Breast epithelium (tissue), 3 donors: Measurements from ENCODE around the gene SLC30A1.

Source experiments
- POLR2A ChIP-seq: fragments of 450-650 bp; IDR thresholded peaks from one replicate; pipeline ENCODE4 v1.6.1; 2016; ENCODE audit warnings: antibody characterized with exemption, mild to moderate bottlenecking, moderate library complexity
- POLR2AphosphoS5 ChIP-seq, 3 donors: sonication (generic); formaldehyde crosslinking; IDR thresholded peaks; one replicate each; pipeline ENCODE4 v1.6.1; 2017; ENCODE audit warnings: antibody characterized with exemption in 3 of 3
- TF ChIP-seq, protein P1 (sequence below), 3 donors: fragments of 450-650 bp; IDR thresholded peaks; one replicate each; pipeline ENCODE4 v1.5.1; 2016 to 2017; ENCODE audit warnings: antibody characterized with exemption in 3 of 3, mild to moderate bottlenecking in 3 of 3, moderate library complexity in 3 of 3

DNA sequence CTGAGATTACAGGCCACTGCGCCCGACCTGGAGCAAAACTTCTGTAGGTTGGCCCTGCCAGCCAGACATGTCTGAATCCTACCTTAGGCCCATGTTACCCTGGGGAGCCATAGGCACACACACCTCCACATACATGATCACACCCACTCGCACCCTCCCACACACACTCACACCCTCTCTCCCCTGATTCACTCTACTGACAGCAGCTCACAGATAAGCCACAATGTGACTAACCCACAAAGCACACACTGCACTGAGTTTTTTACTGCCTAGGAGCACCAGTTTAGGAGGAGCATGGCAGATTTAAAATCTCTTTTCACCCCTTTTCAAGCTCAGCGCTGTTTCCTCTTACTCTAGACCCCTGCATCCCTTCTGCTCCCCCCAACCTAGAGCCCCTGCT lies 41.7 kb downstream of the SLC30A1 start:
- TF ChIP-seq, protein P1, sequence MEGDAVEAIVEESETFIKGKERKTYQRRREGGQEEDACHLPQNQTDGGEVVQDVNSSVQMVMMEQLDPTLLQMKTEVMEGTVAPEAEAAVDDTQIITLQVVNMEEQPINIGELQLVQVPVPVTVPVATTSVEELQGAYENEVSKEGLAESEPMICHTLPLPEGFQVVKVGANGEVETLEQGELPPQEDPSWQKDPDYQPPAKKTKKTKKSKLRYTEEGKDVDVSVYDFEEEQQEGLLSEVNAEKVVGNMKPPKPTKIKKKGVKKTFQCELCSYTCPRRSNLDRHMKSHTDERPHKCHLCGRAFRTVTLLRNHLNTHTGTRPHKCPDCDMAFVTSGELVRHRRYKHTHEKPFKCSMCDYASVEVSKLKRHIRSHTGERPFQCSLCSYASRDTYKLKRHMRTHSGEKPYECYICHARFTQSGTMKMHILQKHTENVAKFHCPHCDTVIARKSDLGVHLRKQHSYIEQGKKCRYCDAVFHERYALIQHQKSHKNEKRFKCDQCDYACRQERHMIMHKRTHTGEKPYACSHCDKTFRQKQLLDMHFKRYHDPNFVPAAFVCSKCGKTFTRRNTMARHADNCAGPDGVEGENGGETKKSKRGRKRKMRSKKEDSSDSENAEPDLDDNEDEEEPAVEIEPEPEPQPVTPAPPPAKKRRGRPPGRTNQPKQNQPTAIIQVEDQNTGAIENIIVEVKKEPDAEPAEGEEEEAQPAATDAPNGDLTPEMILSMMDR (IDR thresholded peaks at IDR 0.05), result no peak
- TF ChIP-seq POLR2AphosphoS5 (IDR thresholded peaks at IDR 0.05), result no peak
- no peak for TF ChIP-seq POLR2A
